GM19239 (cell line): ENCODE results near the gene ATP2B2.

Source experiments
- DNase-seq: peaks from one replicate; pipeline ENCODE4 v3.0.0; 2011; ENCODE audit warnings: low spot score; ENCODE audit not compliant: insufficient read length
- FAIRE-seq: peaks from 2 replicates; lab custom pipeline; 2011; peaks lifted over from hg19 to GRCh38; lab: Jason Lieb, UNC

The ATP2B2 gene

GRCh38 chr3:10410383-10411002, 94.9 kb downstream of the ATP2B2 start:
- DNase-seq = no peak
- FAIRE-seq = no peak

GRCh38 chr3:10408680-10409079, 96.7 kb downstream of the ATP2B2 start:
- DNase-seq = no peak
- no peak for FAIRE-seq

- no peak for FAIRE-seq
These were observed 98.0 kb downstream of the ATP2B2 start for GRCh38 chr3:10407361-10407760.

GRCh38 chr3:10406414-10406813, 99.0 kb downstream of the ATP2B2 start:
- no peak for DNase-seq
- no peak for FAIRE-seq

More at GRCh38 chr3:10407361-10407760, 98.0 kb downstream of the ATP2B2 start:
- DNase-seq = no peak

- no peak for FAIRE-seq
- DNase-seq = no peak
These were observed 99.6 kb downstream of the ATP2B2 start for GRCh38 chr3:10405816-10406215.

GRCh38 chr3:10404876-10405275, 100.5 kb downstream of the ATP2B2 start:
- no peak for FAIRE-seq
- DNase-seq = no peak

GRCh38 chr3:10404377-10404776, 101.0 kb downstream of the ATP2B2 start:
- DNase-seq (no peak), FAIRE-seq (no peak)

GRCh38 chr3:10401990-10402761, 103.2 kb downstream of the ATP2B2 start:
- FAIRE-seq (no peak), DNase-seq (no peak)

- DNase-seq (no peak), FAIRE-seq (no peak)
These were observed 104.5 kb downstream of the ATP2B2 start for GRCh38 chr3:10400749-10401495.

GRCh38 chr3:10400050-10400748, 105.2 kb downstream of the ATP2B2 start:
- DNase-seq (no peak), FAIRE-seq (no peak)

GRCh38 chr3:10399634-10400033, 105.8 kb downstream of the ATP2B2 start:
- FAIRE-seq (no peak), DNase-seq (no peak)

- DNase-seq (no peak), FAIRE-seq (no peak)
These were observed 107.0 kb downstream of the ATP2B2 start for GRCh38 chr3:10398341-10398740.

- no peak for FAIRE-seq
- DNase-seq = no peak
These were observed 107.5 kb downstream of the ATP2B2 start for GRCh38 chr3:10397879-10398278.

- DNase-seq = no peak
These were observed 108.5 kb downstream of the ATP2B2 start for GRCh38 chr3:10396931-10397330.

GRCh38 chr3:10396083-10396482, 109.3 kb downstream of the ATP2B2 start:
- FAIRE-seq (no peak), DNase-seq (no peak)

More at GRCh38 chr3:10396931-10397330, 108.5 kb downstream of the ATP2B2 start:
- FAIRE-seq = no peak

- no peak for FAIRE-seq
- no peak for DNase-seq
These were observed 109.7 kb downstream of the ATP2B2 start for GRCh38 chr3:10395671-10396070.

GRCh38 chr3:10395196-10395595, 110.2 kb downstream of the ATP2B2 start:
- DNase-seq (no peak), FAIRE-seq (no peak)

- FAIRE-seq = no peak
- DNase-seq = no peak
These were observed 110.8 kb downstream of the ATP2B2 start for GRCh38 chr3:10394491-10395025.

GRCh38 chr3:10393514-10393913, 111.9 kb downstream of the ATP2B2 start:
- DNase-seq (no peak), FAIRE-seq (no peak)

GRCh38 chr3:10392906-10393461, 112.4 kb downstream of the ATP2B2 start:
- FAIRE-seq (no peak), DNase-seq (no peak)
